Tibial nerve (tissue), 4 donors: ENCODE results near the gene MYO1B. TPM values are rescaled to one million over a fixed set of nuclear protein-coding genes. Genes with fewer than 3 reads are reported as not detected.

Experiments
- DNase-seq, 2 donors: peaks; one replicate each; pipeline ENCODE4 v3.0.0-alpha.2; 2019; ENCODE audit warnings: low spot score in 2 of 2
- H3K27ac ChIP-seq, 4 donors: fragments of 200-600 bp; sonication (generic) in 3 of 4; one replicate each; pipeline ENCODE4 v1.5.1; 2017 to 2019; ENCODE audit warnings: mild to moderate bottlenecking in 1 of 4
- H3K27me3 ChIP-seq, 2 donors: fragments of 200-600 bp; sonication (generic) in 1 of 2; one replicate each; pipeline versions ENCODE4 v1.5.1 to v1.6.0; 2017 to 2019
- H3K36me3 ChIP-seq, 3 donors: fragments of 200-600 bp; sonication (generic); one replicate each; pipeline ENCODE4 v1.5.1; 2018 to 2019
- H3K4me1 ChIP-seq, 4 donors: fragments of 200-600 bp; sonication (generic) in 3 of 4; one replicate each; pipeline ENCODE4 v1.5.1; 2017 to 2019
- H3K4me3 ChIP-seq, 4 donors: fragments of 200-600 bp; sonication (generic) in 3 of 4; one replicate each; pipeline ENCODE4 v1.5.1; 2017 to 2019; ENCODE audit warnings: mild to moderate bottlenecking in 1 of 4, moderate library complexity in 1 of 4
- H3K9me3 ChIP-seq, 4 donors: fragments of 200-600 bp; sonication (generic) in 3 of 4; one replicate each; pipeline ENCODE4 v1.5.1; 2017 to 2019
- CTCF ChIP-seq, 5 experiments: fragments of 200-600 bp in 3 of 5; fragments of 450-650 bp in 2 of 5; sonication (generic) in 3 of 5; IDR thresholded peaks; one replicate each; pipeline ENCODE4 v1.5.1; 2016 to 2019; ENCODE audit warnings: antibody characterized with exemption in 5 of 5, mild to moderate bottlenecking in 3 of 5, moderate library complexity in 2 of 5
- EP300 ChIP-seq, 2 donors: sonication (generic); formaldehyde crosslinking; IDR thresholded peaks; one replicate each; pipeline ENCODE4 v1.6.1; 2017; ENCODE audit warnings: antibody characterized with exemption in 2 of 2, mild to moderate bottlenecking in 1 of 2
- POLR2A ChIP-seq, 2 donors: fragments of 450-650 bp; IDR thresholded peaks; one replicate each; pipeline ENCODE4 v1.6.1; 2017; ENCODE audit warnings: antibody characterized with exemption in 2 of 2, mild to moderate bottlenecking in 2 of 2, moderate library complexity in 2 of 2
- WGBS, 2 donors: methylation state at CpG; one replicate each; pipeline ENCODE4 v1.1.5; 2018; 5-methylcytosine and 5-hydroxymethylcytosine counted together
- total RNA-seq, 4 donors: library from RNA; depleted of rRNA; stranded (reverse); fragments of >200 nt; gene quantifications; one replicate each; pipeline ENCODE4 v1.1.0, GENCODE V29; 2016

The MYO1B gene
- total RNA-seq, 4 donors from 2014 or later: 27.9 to 44.4 (median 36.8) TPM

- no peaks in the 10 kb centered on the region for H3K9me3 ChIP-seq
- H3K36me3 ChIP-seq: no peaks in the 10 kb centered on the region
- WGBS, 2 donors: 72% methylated on average over 5 of the region's 5 CpGs
- no peak for DNase-seq
- no peaks in the 10 kb centered on the region for H3K27me3 ChIP-seq
- TF ChIP-seq POLR2A (IDR thresholded peaks at IDR 0.05): no peak
- no peak for TF ChIP-seq CTCF (IDR thresholded peaks at IDR 0.05)
- no peak for TF ChIP-seq EP300 (IDR thresholded peaks at IDR 0.05)
- H3K4me1 ChIP-seq: peaks cover 0 to 18% (median 1%) of the 10 kb centered on the region in 4 donors
- H3K27ac ChIP-seq: no peak overlapping the region
- H3K4me3 ChIP-seq: no peak overlapping the region
Measured at GRCh38 chr2:191230174-191230573, 15.0 kb upstream of the MYO1B start.

GRCh38 chr2:191231995-191232394 is 13.2 kb upstream of the MYO1B start:
- DNase-seq: no peak
- H3K9me3 ChIP-seq: no peaks in the 10 kb centered on the region
- H3K4me1 ChIP-seq: peaks cover 0 to 18% (median 1%) of the 10 kb centered on the region in 4 donors
- H3K4me3 ChIP-seq: no peak overlapping the region
- no peaks in the 10 kb centered on the region for H3K36me3 ChIP-seq
- H3K27me3 ChIP-seq: no peaks in the 10 kb centered on the region
- WGBS, 2 donors: 11 to 19% methylated on average over 2 of the region's 2 CpGs
- peak overlapping the region in 2 of 4 donors; percentile 53 to 75 for H3K27ac ChIP-seq
- TF ChIP-seq EP300 (IDR thresholded peaks at IDR 0.05) (no peak), POLR2A (IDR thresholded peaks at IDR 0.05) (no peak), CTCF (IDR thresholded peaks at IDR 0.05) (peak in 4 of 5 experiments; percentile 31 to 68 (median 50))

GRCh38 chr2:191233533-191233932 is 11.7 kb upstream of the MYO1B start:
- 94 to 96% methylated on average over 5 of the region's 5 CpGs for WGBS, 2 donors
- H3K4me3 ChIP-seq: no peak overlapping the region
- H3K9me3 ChIP-seq: no peaks in the 10 kb centered on the region

GRCh38 chr2:191234376-191234775 is 10.8 kb upstream of the MYO1B start:
- H3K36me3 ChIP-seq: no peaks in the 10 kb centered on the region
- peaks cover 0 to 18% (median 1%) of the 10 kb centered on the region in 4 donors for H3K4me1 ChIP-seq
- no peak overlapping the region for H3K4me3 ChIP-seq
- H3K9me3 ChIP-seq: no peaks in the 10 kb centered on the region
- DNase-seq: no peak
- no peaks in the 10 kb centered on the region for H3K27me3 ChIP-seq
- H3K27ac ChIP-seq: no peak overlapping the region
- no peak for TF ChIP-seq CTCF (IDR thresholded peaks at IDR 0.05)
- WGBS, 2 donors: 71 to 86% methylated on average over 1 of the region's 1 CpG

More at GRCh38 chr2:191233533-191233932, 11.7 kb upstream of the MYO1B start:
- H3K27ac ChIP-seq: peak overlapping the region in 1 of 4 donors; percentile 75
- no peaks in the 10 kb centered on the region for H3K27me3 ChIP-seq
- H3K4me1 ChIP-seq: peaks cover 0 to 18% (median 1%) of the 10 kb centered on the region in 4 donors
- no peak for DNase-seq
- H3K36me3 ChIP-seq: no peaks in the 10 kb centered on the region
- TF ChIP-seq CTCF (IDR thresholded peaks at IDR 0.05) (no peak), POLR2A (IDR thresholded peaks at IDR 0.05) (no peak), EP300 (IDR thresholded peaks at IDR 0.05) (no peak)

GRCh38 chr2:191240871-191241270 is 4.3 kb upstream of the MYO1B start:
- DNase-seq: no peak
- Histone ChIP-seq H3K9me3 (peaks cover 0 to 5% (median 0%) of the 10 kb centered on the region in 4 donors), H3K4me1 (peaks cover 0 to 10% (median 0%) of the 10 kb centered on the region in 4 donors), H3K36me3 (no peaks in the 10 kb centered on the region), H3K4me3 (no peak overlapping the region), H3K27me3 (no peaks in the 10 kb centered on the region), H3K27ac (no peak overlapping the region)
- TF ChIP-seq CTCF (IDR thresholded peaks at IDR 0.05) (no peak), POLR2A (IDR thresholded peaks at IDR 0.05) (no peak), EP300 (IDR thresholded peaks at IDR 0.05) (no peak)
- WGBS, 2 donors: 94 to 95% methylated on average over 5 of the region's 5 CpGs
